Stomach (tissue), 4 donors: ENCODE measurements around the gene TADA2B.

Source experiments
- CTCF ChIP-seq, 7 experiments: fragments of 450-650 bp in 4 of 7; fragments of 200-600 bp in 3 of 7; sonication (generic) in 3 of 7; IDR thresholded peaks; one replicate each; pipeline ENCODE4 v1.5.1; 2016 to 2019; ENCODE audit warnings: antibody characterized with exemption in 7 of 7, control low read depth in 2 of 7, mild to moderate bottlenecking in 1 of 7
- POLR2AphosphoS5 ChIP-seq, 3 donors: sonication (generic); formaldehyde crosslinking; IDR thresholded peaks; one replicate each; pipeline ENCODE4 v1.6.1; 2016; ENCODE audit warnings: antibody characterized with exemption in 3 of 3

GRCh38 chr4:7086384-7086783, 43.2 kb downstream of the TADA2B start:
- TF ChIP-seq CTCF (IDR thresholded peaks at IDR 0.05) (no peak), POLR2AphosphoS5 (IDR thresholded peaks at IDR 0.05) (no peak)
